H1 (cell line): Measurements from ENCODE around the gene CRCP. TPM values are rescaled to one million over a fixed set of nuclear protein-coding genes. Genes with fewer than 3 reads are reported as not detected.

ENCODE experiments used
- CTCF ChIA-PET: fragments of 300-600 bp; sonication (Branson Sonifier 250); formaldehyde crosslinking; loops from one replicate; lab custom pipeline; 2021; ENCODE audit not compliant: partially characterized antibody; lab: Charles Lee
- POLR2A ChIA-PET: fragments of 300-600 bp; sonication (Branson Sonifier 250); formaldehyde crosslinking; loops from one replicate; lab custom pipeline; 2021; ENCODE audit warnings: inconsistent platforms; ENCODE audit not compliant: partially characterized antibody; lab: Charles Lee
- DNase-seq, 2 experiments: peaks; one replicate each; pipeline versions ENCODE4 v3.0.0 to v3.0.0-alpha.2; 2010 to 2022; ENCODE audit warnings: low spot score in 2 of 2, low read depth in 1 of 2, mixed read lengths in 1 of 2
- FAIRE-seq: peaks from 2 replicates; lab custom pipeline; 2011; peaks lifted over from hg19 to GRCh38; lab: Jason Lieb, UNC
- H2AFZ ChIP-seq: 2 replicates; pipeline ENCODE4 v1.8.1; 2012; ENCODE audit warnings: low read length, inconsistent platforms
- H2AK5ac ChIP-seq: 2 replicates; pipeline ENCODE4 v1.6.1; 2013; ENCODE audit warnings: low read depth, low read length
- H2BK120ac ChIP-seq: replicated peaks from 2 replicates; pipeline ENCODE3; 2013; ENCODE audit warnings: low read depth, low read length, inconsistent platforms
- H2BK12ac ChIP-seq: 2 replicates; pipeline ENCODE4 v1.6.1; 2013; ENCODE audit warnings: low read depth, low read length
- H2BK15ac ChIP-seq: 2 replicates; pipeline ENCODE4 v1.6.1; 2013; ENCODE audit warnings: low read length
- H2BK20ac ChIP-seq: 2 replicates; pipeline ENCODE4 v1.6.1; 2013; ENCODE audit warnings: low read length
- H2BK5ac ChIP-seq: 2 replicates; pipeline ENCODE4 v1.6.1; 2013; ENCODE audit warnings: low read depth, low read length
- H3K14ac ChIP-seq: 2 replicates; pipeline ENCODE4 v1.6.1; 2013; ENCODE audit warnings: inconsistent platforms; ENCODE audit not compliant: insufficient read length
- H3K18ac ChIP-seq: 2 replicates; pipeline ENCODE4 v1.6.1; 2013; ENCODE audit warnings: low read length; ENCODE audit errors: extremely low read depth
- H3K23ac ChIP-seq: 2 replicates; pipeline ENCODE4 v1.6.1; 2013; ENCODE audit warnings: inconsistent platforms; ENCODE audit not compliant: insufficient read length
- H3K23me2 ChIP-seq: 2 replicates; pipeline ENCODE4 v1.6.1; 2013; ENCODE audit warnings: low read depth, low read length
- H3K27ac ChIP-seq: 2 replicates; pipeline ENCODE4 v1.6.1; 2011; ENCODE audit warnings: low read depth, low read length, inconsistent platforms
- H3K27me3 ChIP-seq, 4 experiments: replicated peaks in 1 of 4; 1 replicate in 1 of 4; 2 replicates in 3 of 4; pipeline versions ENCODE4 v1.6.1 to v1.8.1; 2011 to 2013; ENCODE audit warnings: low read length in 3 of 4, mild to moderate bottlenecking in 3 of 4, inconsistent platforms in 2 of 4, mixed read lengths in 2 of 4, moderate library complexity in 1 of 4; ENCODE audit not compliant: control insufficient read depth in 3 of 4, insufficient read depth in 3 of 4; ENCODE audit errors: extremely low read depth in 1 of 4
- H3K36me3 ChIP-seq, 4 experiments: 2 replicates each; pipeline versions ENCODE4 v1.6.1 to v1.8.1; 2011 to 2013; ENCODE audit warnings: mild to moderate bottlenecking in 4 of 4, low read length in 3 of 4, moderate library complexity in 2 of 4, control low read depth in 1 of 4, inconsistent platforms in 1 of 4; ENCODE audit not compliant: insufficient read depth in 4 of 4, control insufficient read depth in 2 of 4
- H3K4ac ChIP-seq: replicated peaks from 2 replicates; pipeline ENCODE3; 2013; ENCODE audit warnings: low read length, low read depth, mixed read lengths, inconsistent platforms; ENCODE audit not compliant: insufficient read length
- H3K4me1 ChIP-seq, 4 experiments: replicated peaks in 1 of 4; 1 replicate in 1 of 4; 2 replicates in 3 of 4; pipeline versions ENCODE4 v1.6.1 to v1.8.1; 2011 to 2013; ENCODE audit warnings: low read length in 3 of 4, inconsistent platforms in 2 of 4, mixed read lengths in 1 of 4; ENCODE audit not compliant: insufficient read depth in 4 of 4, control insufficient read depth in 3 of 4
- H3K4me2 ChIP-seq, 2 experiments: 2 replicates each; pipeline versions ENCODE4 v1.6.1 to v1.8.1; 2011 to 2013; ENCODE audit warnings: low read depth in 2 of 2, low read length in 2 of 2, control low read depth in 1 of 2, inconsistent platforms in 1 of 2, mild to moderate bottlenecking in 1 of 2; ENCODE audit not compliant: insufficient read depth in 1 of 2
- H3K4me3 ChIP-seq, 4 experiments: fragments of 200-600, 300-600 bp in 1 of 4; sonication (generic), shearing (Covaris generic), sonication (Bioruptor Twin) in 1 of 4; 2 replicates each; pipeline versions ENCODE4 v1.5.1 to v1.8.1; 2011 to 2016; ENCODE audit warnings: low read length in 4 of 4, low read depth in 3 of 4, control low read depth in 2 of 4, inconsistent platforms in 2 of 4, mild to moderate bottlenecking in 2 of 4, mixed read lengths in 1 of 4, moderate library complexity in 1 of 4; ENCODE audit not compliant: insufficient read depth in 2 of 4; ENCODE audit errors: extremely low read depth in 1 of 4
- H3K56ac ChIP-seq: replicated peaks from 2 replicates; pipeline ENCODE3; 2013; ENCODE audit warnings: low read depth, mild to moderate bottlenecking, mixed read lengths, low read length, inconsistent platforms; ENCODE audit not compliant: insufficient read length
- H3K79me1 ChIP-seq: 2 replicates; pipeline ENCODE4 v1.6.1; 2013; ENCODE audit warnings: low read depth, low read length, control low read depth
- H3K79me2 ChIP-seq, 2 experiments: 2 replicates each; pipeline versions ENCODE4 v1.6.1 to v1.8.1; 2012 to 2013; ENCODE audit warnings: low read length in 2 of 2, mild to moderate bottlenecking in 2 of 2, inconsistent platforms in 1 of 2; ENCODE audit not compliant: insufficient read depth in 2 of 2, control insufficient read depth in 1 of 2
- H3K9ac ChIP-seq, 4 experiments: replicated peaks in 1 of 4; 1 replicate in 1 of 4; 2 replicates in 3 of 4; pipeline versions ENCODE4 v1.6.1 to v1.8.1; 2011 to 2013; ENCODE audit warnings: low read depth in 3 of 4, low read length in 3 of 4, control low read depth in 2 of 4, mild to moderate bottlenecking in 2 of 4, moderate library complexity in 2 of 4, inconsistent platforms in 1 of 4; ENCODE audit errors: extremely low read depth in 1 of 4
- H3K9me3 ChIP-seq, 2 experiments: 2 replicates each; pipeline versions ENCODE4 v1.6.1 to v1.8.1; 2012 to 2013; ENCODE audit warnings: mild to moderate bottlenecking in 2 of 2, moderate library complexity in 2 of 2, control low read depth in 1 of 2, inconsistent platforms in 1 of 2, low read depth in 1 of 2, low read length in 1 of 2, mixed read lengths in 1 of 2; ENCODE audit not compliant: insufficient read depth in 2 of 2
- H4K20me1 ChIP-seq, 2 experiments: replicated peaks in 1 of 2; 2 replicates each; pipeline versions ENCODE3 to v1.8.1; 2011 to 2013; ENCODE audit warnings: inconsistent platforms in 2 of 2, low read length in 2 of 2, mild to moderate bottlenecking in 1 of 2; ENCODE audit not compliant: insufficient read depth in 2 of 2, control insufficient read depth in 1 of 2
- H4K5ac ChIP-seq: 2 replicates; pipeline ENCODE4 v1.6.1; 2013; ENCODE audit warnings: low read length, low read depth, mixed read lengths, inconsistent platforms; ENCODE audit not compliant: insufficient read length
- H4K8ac ChIP-seq: 2 replicates; pipeline ENCODE4 v1.8.0; 2013; ENCODE audit warnings: mild to moderate bottlenecking, moderate library complexity, low read length, inconsistent platforms; ENCODE audit not compliant: insufficient read depth; ENCODE audit errors: extremely low read depth
- H4K91ac ChIP-seq: replicated peaks from 2 replicates; pipeline ENCODE3; 2013; ENCODE audit warnings: low read length, mixed read lengths, inconsistent platforms; ENCODE audit not compliant: insufficient read length
- ATF2 ChIP-seq: IDR thresholded peaks from 2 replicates; pipeline ENCODE4 v1.6.1; 2012; ENCODE audit warnings: low read length, inconsistent platforms
- CREB1 ChIP-seq: IDR thresholded peaks from 2 replicates; pipeline ENCODE4 v1.6.1; 2012; ENCODE audit warnings: inconsistent platforms
- FOSL1 ChIP-seq: IDR thresholded peaks from 2 replicates; pipeline ENCODE4 v1.6.1; 2011; ENCODE audit warnings: mild to moderate bottlenecking, low read depth, low read length, moderate library complexity; ENCODE audit not compliant: insufficient read depth
- NRF1 ChIP-seq: IDR thresholded peaks from 2 replicates; pipeline ENCODE4 v1.6.1; 2011; ENCODE audit warnings: mild to moderate bottlenecking, low read depth, low read length, improper control_type of control experiment
- PHF8 ChIP-seq: fragments of 200-600 bp; sonication (generic); conservative IDR thresholded peaks from 2 replicates; pipeline ENCODE4 v1.7.1; 2012; ENCODE audit warnings: low read depth, mild to moderate bottlenecking, inconsistent platforms, low read length, moderate library complexity
- POU5F1 ChIP-seq: IDR thresholded peaks from 2 replicates; pipeline ENCODE4 v1.6.1; 2011; ENCODE audit warnings: low read depth, mild to moderate bottlenecking, low read length, moderate library complexity
- RAD21 ChIP-seq, 2 experiments: IDR thresholded peaks in 1 of 2; conservative IDR thresholded peaks in 1 of 2; 2 replicates each; pipeline ENCODE4 v1.6.1; 2011; ENCODE audit warnings: low read depth in 2 of 2, low read length in 2 of 2, improper control_type of control experiment in 1 of 2, inconsistent platforms in 1 of 2, mild to moderate bottlenecking in 1 of 2, moderate library complexity in 1 of 2
- SP4 ChIP-seq: IDR thresholded peaks from 2 replicates; pipeline ENCODE4 v1.6.1; 2012; ENCODE audit warnings: low read length, inconsistent platforms
- WGBS, 2 experiments: shearing (Covaris generic) in 1 of 2; methylation state at CpG; one replicate each; pipeline versions ENCODE4 v1.1.6 to v1.1.7; 2013 to 2015; ENCODE audit warnings: low lambda C conversion rate in 2 of 2, mixed read lengths in 2 of 2, inconsistent platforms in 1 of 2, low coverage in 1 of 2, missing lambda C conversion rate in 1 of 2; ENCODE audit not compliant: insufficient replicate concordance in 2 of 2, insufficient coverage in 1 of 2, insufficient read length in 1 of 2; ENCODE audit errors: extremely low coverage in 1 of 2, missing lambda C conversion rate in 1 of 2; 5-methylcytosine and 5-hydroxymethylcytosine counted together
- polyA plus RNA-seq, 7 experiments: library from polyadenylated mRNA; depleted of rRNA in 3 of 7; stranded (reverse) in 5 of 7; unstranded in 2 of 7; fragments of >200 nt in 5 of 7; fragments of 200-250 nt in 2 of 7; gene quantifications; 1 replicate in 5 of 7; 2 replicates in 1 of 7; 4 replicates in 1 of 7; pipeline versions ENCODE4 v1.2.1 to v1.2.3, GENCODE V29; 2011 to 2013; ENCODE audit warnings: missing spikeins in 2 of 7, mixed read lengths in 2 of 7
- total RNA-seq: library from RNA; stranded (reverse); fragmentation: NEBNext Ultra II Directional; extraction: Animal tissue kit (Norgen Biotek cat#: 25700); gene quantifications from 2 replicates; pipeline ENCODE4 v1.2.1, GENCODE V29; 2021
- TF ChIP-seq, protein P1 (sequence below): IDR thresholded peaks from 2 replicates; pipeline ENCODE4 v1.6.1; 2012; ENCODE audit warnings: inconsistent platforms
- TF ChIP-seq, protein P2 (sequence below), 3 experiments: IDR thresholded peaks; 1 replicate in 2 of 3; 2 replicates in 1 of 3; pipeline versions ENCODE4 v1.5.1 to v1.6.1; 2011; ENCODE audit warnings: low read length in 3 of 3, mild to moderate bottlenecking in 3 of 3, inconsistent platforms in 2 of 3, low read depth in 1 of 3, moderate library complexity in 1 of 3; ENCODE audit not compliant: insufficient read depth in 1 of 3; ENCODE audit errors: control extremely low read depth in 1 of 3

Gene CRCP
- total and polyA plus RNA-seq, 2 of the 8 experiments (the other 6 are each of a cell fraction or from before 2014, with no cell fraction given), result 15.0 to 29.3 TPM

DNA sequence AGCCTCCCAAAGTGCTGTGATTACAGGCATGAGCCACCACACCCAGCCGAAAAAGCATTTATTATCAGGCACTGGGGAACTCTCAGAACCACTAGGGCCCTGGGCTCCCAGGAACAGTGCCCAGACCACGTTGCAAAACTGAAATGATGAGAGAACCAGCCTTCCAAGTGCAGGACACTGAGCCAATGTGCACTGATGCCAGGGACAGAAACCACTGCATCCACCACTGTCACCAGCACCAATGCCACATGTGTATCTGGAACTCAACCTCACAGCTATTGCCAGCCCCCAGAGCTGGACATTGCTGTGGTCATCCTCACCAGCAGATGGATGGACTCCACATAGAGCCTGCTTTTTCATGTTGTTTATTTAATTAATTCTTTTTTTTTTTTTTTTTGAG, 62.3 kb downstream of the CRCP start:
- Histone ChIP-seq H2BK15ac (no peak overlapping the region), H3K4me1 (no peaks in the 10 kb centered on the region; a peak in 1 of 7 replicates), H3K27me3 (no peaks in the 10 kb centered on the region), H3K9me3 (peaks cover 3 to 4% of the 10 kb centered on the region in 2 experiments; a peak in 2 of 4 replicates), H3K23ac (no peak overlapping the region), H3K14ac (no peak overlapping the region), H4K8ac (no peak overlapping the region), H3K9ac (no peak overlapping the region), H3K79me1 (no peaks in the 10 kb centered on the region), H2BK120ac (no peak overlapping the region), H3K79me2 (no peaks in the 10 kb centered on the region), H2BK12ac (no peak overlapping the region), H2AK5ac (no peak overlapping the region), H4K91ac (no peak overlapping the region), H4K20me1 (no peaks in the 10 kb centered on the region), H3K36me3 (no peaks in the 10 kb centered on the region), H3K4me3 (no peak overlapping the region), H3K23me2 (no peaks in the 10 kb centered on the region), H3K4ac (no peak overlapping the region), H3K56ac (no peak overlapping the region), H2BK5ac (no peak overlapping the region), H3K4me2 (no peak overlapping the region), H2AFZ (no peak overlapping the region), H3K18ac (no peak overlapping the region), H4K5ac (no peak overlapping the region), H3K27ac (no peak overlapping the region), H2BK20ac (no peak overlapping the region)
- POLR2A ChIA-PET, result no interaction called here
- FAIRE-seq (no peak), DNase-seq (no peak)
- TF ChIP-seq PHF8, result no peak
- TF ChIP-seq, protein P1, sequence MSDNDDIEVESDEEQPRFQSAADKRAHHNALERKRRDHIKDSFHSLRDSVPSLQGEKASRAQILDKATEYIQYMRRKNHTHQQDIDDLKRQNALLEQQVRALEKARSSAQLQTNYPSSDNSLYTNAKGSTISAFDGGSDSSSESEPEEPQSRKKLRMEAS, result no peak
- no peak for TF ChIP-seq POU5F1
- TF ChIP-seq ATF2, result no peak
- no peak for TF ChIP-seq FOSL1
- TF ChIP-seq, protein P2, sequence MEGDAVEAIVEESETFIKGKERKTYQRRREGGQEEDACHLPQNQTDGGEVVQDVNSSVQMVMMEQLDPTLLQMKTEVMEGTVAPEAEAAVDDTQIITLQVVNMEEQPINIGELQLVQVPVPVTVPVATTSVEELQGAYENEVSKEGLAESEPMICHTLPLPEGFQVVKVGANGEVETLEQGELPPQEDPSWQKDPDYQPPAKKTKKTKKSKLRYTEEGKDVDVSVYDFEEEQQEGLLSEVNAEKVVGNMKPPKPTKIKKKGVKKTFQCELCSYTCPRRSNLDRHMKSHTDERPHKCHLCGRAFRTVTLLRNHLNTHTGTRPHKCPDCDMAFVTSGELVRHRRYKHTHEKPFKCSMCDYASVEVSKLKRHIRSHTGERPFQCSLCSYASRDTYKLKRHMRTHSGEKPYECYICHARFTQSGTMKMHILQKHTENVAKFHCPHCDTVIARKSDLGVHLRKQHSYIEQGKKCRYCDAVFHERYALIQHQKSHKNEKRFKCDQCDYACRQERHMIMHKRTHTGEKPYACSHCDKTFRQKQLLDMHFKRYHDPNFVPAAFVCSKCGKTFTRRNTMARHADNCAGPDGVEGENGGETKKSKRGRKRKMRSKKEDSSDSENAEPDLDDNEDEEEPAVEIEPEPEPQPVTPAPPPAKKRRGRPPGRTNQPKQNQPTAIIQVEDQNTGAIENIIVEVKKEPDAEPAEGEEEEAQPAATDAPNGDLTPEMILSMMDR (IDR thresholded peaks at IDR 0.05; ENCODE audit: control extremely low read depth in 1 of 3, insufficient read depth in 1 of 3, low read depth in 1 of 3, low read length in 3 of 3), result no peak
- no peak for TF ChIP-seq NRF1
- TF ChIP-seq RAD21 (IDR thresholded peaks at IDR 0.05 in 1 of 2, conservative IDR thresholded peaks at IDR 0.05 in 1 of 2; ENCODE audit: low read depth in 2 of 2, low read length in 2 of 2), result no peak
- TF ChIP-seq SP4, result no peak
- TF ChIP-seq CREB1, result no peak
- WGBS, 2 experiments, result 73% methylated on average over 2 of the region's 2 CpGs; no CpG with 5 or more reads in 1 of the 2 experiments
- CTCF ChIA-PET, result no interaction called here
